ENCODE data around the gene NSUN2. TPM values are rescaled to one million over a fixed set of nuclear protein-coding genes. Genes with fewer than 3 reads are reported as not detected.
"Not testable (repeated sequence)": the region's sequence is repeated elsewhere in the genome, so short reads cannot be mapped to it uniquely, and the experiment has no call there.

Gene NSUN2
- total RNA-seq, 2 experiments from 2014 or later = 130 to 134 TPM

DNA sequence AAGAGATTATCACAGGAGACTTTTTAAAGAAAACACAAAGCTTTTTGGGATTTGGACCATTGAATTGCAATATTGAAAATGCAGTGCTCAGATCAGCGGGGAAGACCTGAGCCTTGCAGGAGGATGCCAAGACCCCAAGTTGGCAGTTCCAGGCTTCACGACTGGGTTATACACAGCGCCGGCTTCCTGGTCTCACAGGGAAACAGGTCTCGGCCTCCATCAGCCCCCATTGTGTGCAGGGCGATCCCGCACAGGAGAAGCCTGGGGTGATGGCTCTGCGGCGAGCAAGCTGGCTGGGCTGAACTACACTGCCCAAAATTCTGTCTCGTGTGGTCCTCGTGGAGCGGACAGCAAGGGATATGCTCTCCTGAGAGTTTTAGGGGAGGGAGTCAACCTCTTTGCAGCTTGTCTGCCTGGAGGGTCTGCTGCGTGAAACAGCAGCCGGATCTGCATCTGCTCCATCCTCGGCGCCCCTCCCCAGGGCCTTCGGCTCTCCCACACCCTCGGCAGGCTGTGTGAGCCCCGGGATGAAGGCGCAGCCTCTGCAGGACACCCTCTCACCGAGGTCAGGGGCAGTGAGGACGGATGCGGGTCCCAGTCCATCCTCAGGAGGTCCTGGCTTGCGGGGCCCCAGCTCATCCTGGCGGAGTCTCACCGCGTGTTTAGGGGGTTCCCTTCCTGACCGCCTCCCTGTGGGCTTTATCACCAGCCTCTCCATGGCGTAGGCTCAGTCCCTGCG, 60.6 kb downstream of the NSUN2 start:
- ChIA-PET CTCF (no interaction called here), POLR2A (no interaction called here)

DNA sequence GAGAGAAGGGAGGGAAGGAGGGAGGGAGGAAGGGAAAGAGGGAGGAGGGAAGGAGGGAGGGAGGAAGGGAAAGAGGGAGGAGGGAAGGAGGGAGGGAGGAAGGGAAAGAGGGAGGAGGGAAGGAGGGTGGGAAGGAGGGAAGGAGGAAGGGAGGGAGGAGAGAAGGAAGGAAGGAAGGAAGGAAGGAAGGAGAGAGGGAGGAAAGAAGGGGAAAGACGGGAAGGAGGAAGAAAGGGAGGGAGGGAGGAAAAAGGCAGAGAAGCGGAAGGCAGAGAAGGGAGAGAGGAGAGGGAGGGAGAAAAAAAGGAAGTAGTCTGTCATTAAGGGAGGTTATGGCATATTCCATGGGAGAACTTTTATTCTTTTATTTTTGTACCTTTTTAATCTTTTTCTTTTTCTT, 61.2 kb downstream of the NSUN2 start:
- POLR2A ChIA-PET, CTCF ChIA-PET: not testable (repeated sequence)

DNA sequence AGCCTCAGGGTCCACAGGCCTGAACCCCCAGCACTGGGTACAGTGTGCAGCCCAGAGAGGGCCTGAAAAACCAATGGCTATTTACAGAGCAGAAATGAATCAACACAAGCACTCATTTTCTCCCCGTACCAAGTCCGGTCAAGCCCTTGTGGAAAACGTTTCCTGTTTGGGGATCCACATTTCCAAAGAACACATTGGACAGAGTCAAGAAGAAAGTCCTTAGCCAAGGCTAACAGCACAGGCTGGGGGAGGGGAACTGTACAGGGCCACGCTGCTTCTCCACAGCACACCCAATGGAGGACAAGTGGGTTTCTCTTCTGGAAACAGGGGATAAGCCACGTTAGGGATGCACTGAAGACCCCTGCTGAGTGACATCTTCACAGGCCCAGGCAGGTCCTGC, 62.3 kb downstream of the NSUN2 start:
- POLR2A ChIA-PET = no interaction called here
- CTCF ChIA-PET = no interaction called here

DNA sequence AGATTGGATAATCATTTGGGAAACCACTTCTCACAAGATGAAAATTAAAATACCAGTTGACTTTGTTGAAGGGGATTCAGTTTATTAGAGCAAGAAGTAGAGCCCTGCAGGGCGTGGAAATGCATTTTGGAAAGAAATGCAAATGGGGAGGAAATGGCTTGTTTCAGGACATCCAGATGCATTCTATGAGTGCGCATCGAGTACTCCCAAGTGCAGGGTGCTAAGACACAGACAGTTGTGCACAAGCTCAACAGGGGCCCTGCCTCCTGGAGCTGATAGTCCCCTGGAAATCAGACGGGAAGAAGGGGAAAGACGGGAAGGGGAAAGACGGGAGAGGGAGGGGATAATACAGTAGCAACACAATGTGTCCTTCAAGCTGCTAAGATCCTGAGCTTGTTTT, 64.0 kb downstream of the NSUN2 start:
- POLR2A ChIA-PET = no interaction called here
- CTCF ChIA-PET = no interaction called here

DNA sequence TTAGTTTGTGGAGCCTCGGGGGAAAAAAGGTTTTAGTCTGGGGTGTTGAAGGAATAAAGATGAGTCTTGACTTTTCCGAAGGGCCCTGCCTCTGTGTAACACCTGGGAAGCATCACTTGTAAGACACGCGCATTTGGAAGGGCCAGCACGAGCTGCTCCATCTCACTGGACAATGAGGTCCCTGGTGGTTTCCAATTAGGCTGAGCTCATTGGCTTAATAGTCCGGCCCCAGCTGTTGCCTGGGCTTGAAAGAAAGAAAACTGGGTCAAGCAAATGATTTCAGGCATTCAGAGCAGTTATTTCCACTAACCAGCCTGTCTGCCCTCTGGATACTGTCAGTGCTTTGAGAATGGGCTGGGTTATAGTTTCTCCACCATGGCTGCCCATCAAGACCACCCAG, 64.5 kb downstream of the NSUN2 start:
- ChIA-PET POLR2A (interaction anchor here (0.6 kb wide), 1 partner anchor 54 kb away, joined by 3 read pairs; no protein-coding TSS in a partner anchor), CTCF (no interaction called here)

DNA sequence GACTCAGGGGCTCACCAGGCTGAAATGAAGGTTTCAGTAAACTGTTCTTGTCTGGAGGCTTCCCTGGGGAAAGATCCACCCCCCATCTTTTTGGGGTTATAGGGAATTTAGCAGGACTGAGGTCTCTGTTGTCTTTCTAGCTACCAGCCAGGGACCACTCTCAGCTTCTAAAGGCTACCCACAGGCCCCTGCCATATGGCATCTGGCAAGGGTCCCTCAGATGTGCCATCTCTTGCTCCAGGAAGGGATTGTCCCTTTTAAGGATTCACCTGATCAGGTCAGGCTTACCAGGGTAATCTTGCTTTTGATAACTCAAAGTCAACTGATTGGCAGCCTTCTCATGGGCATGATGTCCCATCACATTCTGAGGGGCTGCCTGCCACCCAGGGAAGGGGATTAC, 65.0 kb downstream of the NSUN2 start:
- POLR2A ChIA-PET = interaction anchor here (0.6 kb wide), 1 partner anchor 55 kb away, joined by 3 read pairs; no protein-coding TSS in a partner anchor
- CTCF ChIA-PET = no interaction called here

DNA sequence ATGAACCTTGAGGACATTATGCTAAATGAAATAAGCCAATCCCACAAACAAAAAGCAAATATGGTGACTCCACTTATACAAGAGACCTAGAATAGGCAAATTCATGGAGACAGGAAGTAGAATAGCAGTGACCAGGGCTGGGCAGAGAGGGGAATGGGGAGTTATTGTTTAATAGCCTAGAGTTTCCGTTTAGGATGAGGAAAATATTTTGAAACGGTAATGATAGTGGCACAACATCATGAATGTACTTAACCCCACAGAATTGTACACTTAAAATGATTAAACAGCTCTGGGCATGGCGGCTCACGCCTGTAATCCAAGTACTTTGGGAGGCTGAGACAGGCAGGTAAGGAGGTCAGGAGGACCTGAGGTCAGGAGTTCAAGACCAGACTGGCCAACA, 65.8 kb downstream of the NSUN2 start:
- ChIA-PET CTCF (no interaction called here), POLR2A (no interaction called here)

DNA sequence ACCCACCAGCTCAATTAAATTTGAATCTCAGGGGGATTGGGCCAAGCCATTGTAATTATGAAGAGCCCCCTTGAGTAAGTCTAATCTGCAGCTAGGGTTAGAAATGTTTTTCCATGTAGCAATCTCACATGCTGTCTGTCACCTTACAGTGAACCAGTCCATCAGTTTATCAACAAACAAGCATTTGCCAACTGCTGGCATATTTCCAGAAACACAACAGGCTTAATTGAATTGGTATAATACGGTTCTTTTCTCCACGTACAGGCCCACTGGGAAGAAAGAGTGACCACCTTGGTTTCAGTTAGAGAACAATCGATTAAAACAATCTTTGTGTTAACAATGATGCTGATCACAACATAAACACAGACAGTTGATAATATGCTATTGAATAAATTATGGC, 67.4 kb downstream of the NSUN2 start:
- ChIA-PET POLR2A (no interaction called here), CTCF (no interaction called here)

DNA sequence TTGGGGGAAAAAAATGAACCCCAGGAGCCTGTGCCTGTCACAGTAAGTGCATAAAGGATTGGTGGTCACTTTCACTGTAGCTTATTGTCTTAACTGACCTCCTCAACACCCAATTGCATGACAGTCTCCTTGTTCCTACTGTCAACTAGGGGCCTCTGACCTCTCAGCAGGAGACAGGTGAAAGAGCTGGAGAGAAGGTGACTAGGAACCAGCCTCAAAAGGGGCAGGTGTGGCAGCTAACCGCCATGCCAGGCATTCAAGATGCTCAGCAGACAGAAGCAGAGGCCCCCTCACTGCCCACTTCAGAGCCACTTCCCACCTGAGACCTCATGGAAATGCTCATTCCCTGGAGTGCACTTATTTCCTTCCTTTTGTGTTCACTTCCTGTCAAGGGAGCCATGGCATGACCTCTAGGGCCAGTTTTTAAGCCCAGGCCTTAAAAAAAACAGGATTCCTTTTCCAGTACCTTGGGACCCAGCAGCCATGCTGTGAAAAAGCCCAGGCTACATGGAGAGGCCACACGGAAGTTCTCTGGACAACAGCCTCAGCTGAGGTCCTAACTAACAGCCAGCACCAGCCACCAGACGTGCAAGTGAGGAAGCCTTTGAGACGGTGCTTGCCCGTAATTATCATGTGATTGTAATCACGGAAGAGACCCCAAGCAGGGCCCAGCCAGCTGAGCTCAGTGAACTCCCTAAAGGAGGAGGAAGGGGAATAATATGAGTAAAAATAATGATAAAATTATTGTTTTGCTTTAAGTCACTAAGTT, 74.9 kb downstream of the NSUN2 start:
- CTCF ChIA-PET = no interaction called here
- POLR2A ChIA-PET = no interaction called here

DNA sequence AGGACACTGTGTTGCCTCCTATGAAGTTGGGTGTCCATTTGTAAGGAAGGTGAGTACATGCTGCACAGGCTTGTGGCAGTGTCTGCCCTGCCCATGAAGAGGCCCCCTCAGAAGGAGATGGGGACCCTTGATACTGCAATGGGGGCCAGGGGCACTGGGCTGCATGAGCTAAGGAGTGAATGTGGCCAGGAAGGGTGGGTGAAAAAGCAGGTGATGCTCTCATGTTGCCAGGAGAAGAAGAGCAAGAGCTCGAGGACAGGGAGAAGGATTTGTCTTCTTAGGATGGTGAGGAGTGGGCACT, 76.1 kb downstream of the NSUN2 start:
- POLR2A ChIA-PET = interaction anchor here (0.6 kb wide), 1 partner anchor 188 kb away, joined by 4 read pairs; no protein-coding TSS in a partner anchor
- CTCF ChIA-PET = interaction anchor here (0.6 kb wide), 1 partner anchor 174 kb away, joined by 3 read pairs; no protein-coding TSS in a partner anchor

DNA sequence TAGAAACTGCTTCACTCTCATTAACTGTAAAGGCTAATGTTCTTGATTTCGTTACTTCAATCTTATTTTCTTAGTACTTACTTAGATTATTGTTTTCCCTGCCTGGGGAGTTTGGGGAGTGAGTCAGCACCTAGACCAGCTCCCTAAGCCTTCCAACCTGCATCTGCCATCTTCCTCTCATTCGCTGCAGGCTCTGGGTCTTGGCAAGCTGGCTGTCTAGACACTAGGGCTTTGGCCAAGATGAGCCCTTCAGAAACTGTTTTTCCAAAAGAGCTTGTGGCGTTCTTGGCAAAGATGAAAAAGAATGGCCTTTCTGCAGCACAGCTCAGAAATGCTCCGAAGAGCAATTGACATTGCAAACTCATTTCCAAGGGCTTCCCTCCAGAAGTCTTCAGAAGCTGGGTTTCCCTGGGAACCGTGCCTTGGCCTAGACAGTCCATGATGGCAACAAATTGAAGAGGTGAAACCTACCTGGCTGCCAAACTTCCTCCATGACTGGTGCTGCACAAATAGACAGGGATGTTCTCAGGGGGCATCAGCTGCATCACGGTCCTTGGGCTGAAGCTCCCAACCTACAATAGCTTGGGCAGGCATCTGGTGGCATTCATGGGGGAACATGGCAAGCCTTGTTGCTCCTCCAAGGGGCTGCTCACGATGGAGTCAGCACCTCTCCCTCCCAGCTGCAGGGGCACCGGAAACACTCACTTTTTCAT, 76.6 kb downstream of the NSUN2 start:
- ChIA-PET CTCF (no interaction called here), POLR2A (no interaction called here)

DNA sequence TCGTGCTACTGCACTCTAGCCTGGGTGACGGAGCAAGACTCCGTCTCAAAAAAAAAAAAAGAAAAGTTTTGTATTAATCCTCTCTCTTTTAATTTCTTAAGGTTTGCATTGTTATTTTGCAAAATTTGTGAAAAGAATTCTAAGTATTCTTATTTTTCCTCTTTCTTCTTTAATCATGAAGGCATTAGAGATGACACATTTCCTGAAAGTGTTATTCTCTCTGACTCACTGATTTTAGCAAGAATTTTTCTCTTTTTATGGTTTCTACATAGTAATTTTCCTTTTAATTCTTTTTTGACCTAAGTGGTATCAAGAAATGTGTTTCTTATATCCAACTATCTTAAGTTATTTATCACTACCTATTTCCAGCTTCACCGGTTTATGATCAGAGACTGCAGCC, 78.0 kb downstream of the NSUN2 start:
- ChIA-PET POLR2A (no interaction called here), CTCF (no interaction called here)

DNA sequence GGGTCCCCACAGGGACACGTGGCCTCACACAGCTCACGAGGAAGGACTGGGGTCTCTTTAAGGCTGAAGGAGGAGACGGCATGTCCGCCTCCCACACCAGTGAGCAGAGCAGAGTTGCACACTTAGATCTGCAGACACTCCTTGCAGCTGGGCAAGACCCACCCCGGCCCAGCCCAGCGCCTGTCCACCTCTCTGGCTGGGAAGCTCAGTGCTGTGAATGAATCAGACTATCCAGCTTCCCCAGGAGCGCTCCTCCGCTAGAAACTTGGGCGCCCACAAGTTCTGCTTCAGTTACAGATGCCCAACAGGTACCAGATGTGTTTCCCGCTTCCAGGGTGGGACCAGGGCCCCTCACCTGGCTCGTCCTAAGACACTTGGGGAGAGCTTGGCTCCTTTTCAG, 78.9 kb downstream of the NSUN2 start:
- ChIA-PET CTCF (no interaction called here), POLR2A (no interaction called here)

DNA sequence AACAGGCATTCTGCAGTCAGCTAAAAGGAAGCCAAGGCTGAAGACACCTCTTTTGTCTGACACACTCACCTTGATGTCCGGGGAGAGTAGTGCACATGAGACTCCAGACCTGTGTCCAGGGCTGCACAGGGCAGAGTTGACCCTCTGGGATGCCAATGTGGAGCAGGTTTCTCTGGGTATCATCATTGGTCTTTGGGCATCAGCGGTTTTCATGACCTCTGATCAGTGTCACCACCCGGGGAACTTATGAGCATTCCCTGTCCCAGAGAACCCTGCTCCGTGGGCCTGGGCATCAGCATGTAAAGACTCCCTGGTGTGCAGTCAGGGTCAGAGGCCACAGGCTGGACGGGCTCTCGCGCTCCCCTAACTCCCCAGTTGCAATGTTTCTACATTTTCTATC, 80.2 kb downstream of the NSUN2 start:
- POLR2A ChIA-PET = no interaction called here

DNA sequence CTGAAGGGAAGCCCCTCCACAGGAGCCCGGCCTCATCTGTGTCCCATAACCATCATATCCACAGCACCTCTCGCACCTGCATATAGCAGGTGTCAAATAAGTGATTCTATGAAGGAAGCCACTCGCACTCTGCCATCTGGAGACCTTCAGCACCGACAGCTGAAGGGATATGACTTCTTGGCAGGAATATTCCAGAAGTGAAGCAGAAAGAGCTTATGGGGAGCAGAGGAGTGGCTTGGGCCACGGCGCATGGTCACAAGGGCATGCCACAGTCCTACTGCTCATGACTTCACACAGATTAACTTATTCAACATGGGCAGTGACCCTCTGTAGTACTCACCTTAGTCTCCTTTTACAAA, 80.9 kb downstream of the NSUN2 start:
- ChIA-PET POLR2A (no interaction called here), CTCF (no interaction called here)

More for the DNA sequence above, 80.2 kb downstream of the NSUN2 start:
- CTCF ChIA-PET = no interaction called here

DNA sequence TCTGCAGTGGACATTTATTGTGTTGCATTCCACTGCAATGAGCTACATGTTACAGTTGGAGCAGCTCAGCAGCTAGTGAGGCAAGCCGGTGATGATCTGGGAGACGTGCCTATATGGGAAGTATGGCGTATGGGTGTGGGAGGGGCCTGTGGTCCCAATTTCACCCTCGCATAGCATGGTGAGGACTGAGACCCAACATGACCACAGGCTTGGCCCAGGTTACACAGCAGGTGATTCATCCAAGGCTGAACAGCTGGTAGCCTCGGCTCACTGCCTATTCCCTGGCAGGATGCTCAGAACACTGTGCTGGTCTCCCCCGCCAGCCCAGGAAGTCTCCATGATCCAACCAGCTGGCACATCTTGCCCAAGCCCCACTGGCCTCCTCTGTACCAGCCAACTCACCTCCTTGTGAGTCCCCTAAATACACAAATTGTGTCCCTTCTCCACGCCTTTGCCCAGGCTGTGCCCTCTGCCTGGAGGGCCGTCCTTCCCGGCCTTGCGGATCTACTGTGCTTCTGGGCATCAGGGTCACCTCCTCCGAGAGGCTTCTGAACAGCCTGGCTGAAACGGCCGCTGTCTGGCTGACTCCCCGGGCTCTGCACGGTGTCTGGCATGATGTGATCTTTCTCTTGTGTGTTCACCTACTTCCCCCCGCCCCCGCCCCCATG, 81.4 kb downstream of the NSUN2 start:
- CTCF ChIA-PET = no interaction called here

DNA sequence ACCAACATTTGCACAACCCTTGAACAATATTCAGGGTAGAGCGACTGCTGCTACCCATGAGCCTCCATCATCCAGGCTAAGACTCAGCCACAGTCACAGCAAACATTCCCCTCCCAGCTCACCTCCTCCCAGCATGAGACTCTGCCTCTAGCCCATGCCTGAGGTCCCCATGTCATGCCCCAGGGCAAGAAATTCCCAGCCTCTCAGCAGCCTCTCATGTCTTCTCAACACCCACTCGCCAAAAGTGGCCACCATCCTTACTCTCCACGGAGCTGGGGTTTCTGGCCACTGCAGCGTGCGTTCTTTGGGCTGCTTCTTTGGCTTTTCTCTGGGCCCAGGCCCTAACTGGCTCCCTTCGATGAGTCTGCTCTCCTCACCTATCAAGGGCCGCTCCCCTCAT, 82.2 kb downstream of the NSUN2 start:
- ChIA-PET CTCF (no interaction called here), POLR2A (no interaction called here)

More for the DNA sequence above, 81.4 kb downstream of the NSUN2 start:
- POLR2A ChIA-PET = no interaction called here
